Lung (tissue), 12 donors: Measurements from ENCODE around the gene FRRS1. TPM values are rescaled to one million over a fixed set of nuclear protein-coding genes. Genes with fewer than 3 reads are reported as not detected.

Source experiments
- ATAC-seq: fragments of 200-7000 bp; cut with Tn5 transposase; one replicate; pipeline ENCODE4 v1.9.1; 2020; ENCODE audit warnings: moderate number of reproducible peaks; ENCODE audit not compliant: insufficient read depth, low FRiP score
- DNase-seq, 3 donors: peaks; one replicate each; pipeline ENCODE4 v3.0.0-alpha.2; 2013 to 2017
- H3K27ac ChIP-seq, 2 donors: one replicate each; pipeline ENCODE4 v1.5.1; 2013; ENCODE audit warnings: mild to moderate bottlenecking in 2 of 2, moderate library complexity in 2 of 2, control low read depth in 1 of 2, inconsistent platforms in 1 of 2, low read depth in 1 of 2, low read length in 1 of 2
- H3K27me3 ChIP-seq, 3 donors: one replicate each; pipeline ENCODE4 v1.5.1; 2013; ENCODE audit warnings: low read length in 2 of 3; ENCODE audit not compliant: control insufficient read depth in 3 of 3, insufficient read depth in 3 of 3
- H3K36me3 ChIP-seq, 4 donors: one replicate each; pipeline ENCODE4 v1.5.1; 2013; ENCODE audit warnings: low read length in 4 of 4, mild to moderate bottlenecking in 1 of 4, moderate library complexity in 1 of 4; ENCODE audit not compliant: control insufficient read depth in 4 of 4, insufficient read depth in 4 of 4
- H3K4me1 ChIP-seq, 5 donors: one replicate each; pipeline ENCODE4 v1.5.1; 2013; ENCODE audit warnings: low read length in 5 of 5, mild to moderate bottlenecking in 2 of 5, moderate library complexity in 1 of 5; ENCODE audit not compliant: control insufficient read depth in 5 of 5, insufficient read depth in 5 of 5
- H3K4me3 ChIP-seq: one replicate; pipeline ENCODE4 v1.5.1; 2013; ENCODE audit warnings: mild to moderate bottlenecking, control low read depth, moderate library complexity
- H3K9ac ChIP-seq, 2 donors: one replicate each; pipeline ENCODE4 v1.5.1; 2013; ENCODE audit warnings: low read length in 2 of 2, control low read depth in 1 of 2; ENCODE audit not compliant: insufficient read depth in 1 of 2
- H3K9me3 ChIP-seq, 4 donors: one replicate each; pipeline ENCODE4 v1.5.1; 2013; ENCODE audit warnings: low read length in 3 of 4, mild to moderate bottlenecking in 1 of 4, moderate library complexity in 1 of 4; ENCODE audit not compliant: control insufficient read depth in 4 of 4, insufficient read depth in 3 of 4
- CTCF ChIP-seq: IDR thresholded peaks from 2 replicates; pipeline ENCODE4 v1.5.1; 2012; ENCODE audit warnings: mild to moderate bottlenecking; ENCODE audit errors: control extremely low read depth, extremely low read depth
- WGBS, 2 donors: extraction: QIAGEN DNeasy Blood & Tissue Kit; methylation state at CpG; one replicate each; pipeline ENCODE4 v1.1.7; 2013; 5-methylcytosine and 5-hydroxymethylcytosine counted together
- polyA plus RNA-seq, 2 donors: library from polyadenylated mRNA; stranded (reverse); fragments of 200-250 nt; gene quantifications; one replicate each; pipeline ENCODE4 v1.2.1, GENCODE V29; 2013
- total RNA-seq, 2 donors: library from RNA; depleted of rRNA in 1 of 2; stranded (reverse); fragments of >200 nt in 1 of 2; gene quantifications; one replicate each; pipeline ENCODE4 v1.2.1, GENCODE V29; 2014 to 2021
- donor health status: control.
- donor health status: control.
- donor health status: Bipolar disorder and iron deficiency.
- donor health status: healthy.
- donor health status: DM: yes; HTN: yes; CAD: no.

The FRRS1 gene
- total and polyA plus RNA-seq, 4 donors: 0.67 to 12.1 (median 7.4) TPM

DNA sequence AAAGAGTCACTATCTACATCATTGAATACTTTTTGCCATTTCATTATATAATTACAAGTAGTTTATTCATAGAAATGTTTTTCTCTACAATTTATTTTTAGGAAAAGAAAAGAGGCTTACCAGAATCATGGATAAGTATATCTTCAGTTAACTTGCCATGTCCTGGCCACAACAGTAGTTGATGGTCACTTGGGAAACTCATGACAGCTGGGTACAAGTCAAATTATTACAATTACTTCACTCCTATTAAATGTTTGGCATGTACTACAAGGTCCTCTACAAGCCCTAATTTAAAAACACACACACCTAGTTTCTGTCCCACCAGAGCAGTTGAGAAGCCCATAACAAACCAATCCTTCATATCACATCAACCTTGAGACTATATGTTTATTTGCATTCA, 91.1 kb downstream of the FRRS1 start:
- no peak for ATAC-seq

DNA sequence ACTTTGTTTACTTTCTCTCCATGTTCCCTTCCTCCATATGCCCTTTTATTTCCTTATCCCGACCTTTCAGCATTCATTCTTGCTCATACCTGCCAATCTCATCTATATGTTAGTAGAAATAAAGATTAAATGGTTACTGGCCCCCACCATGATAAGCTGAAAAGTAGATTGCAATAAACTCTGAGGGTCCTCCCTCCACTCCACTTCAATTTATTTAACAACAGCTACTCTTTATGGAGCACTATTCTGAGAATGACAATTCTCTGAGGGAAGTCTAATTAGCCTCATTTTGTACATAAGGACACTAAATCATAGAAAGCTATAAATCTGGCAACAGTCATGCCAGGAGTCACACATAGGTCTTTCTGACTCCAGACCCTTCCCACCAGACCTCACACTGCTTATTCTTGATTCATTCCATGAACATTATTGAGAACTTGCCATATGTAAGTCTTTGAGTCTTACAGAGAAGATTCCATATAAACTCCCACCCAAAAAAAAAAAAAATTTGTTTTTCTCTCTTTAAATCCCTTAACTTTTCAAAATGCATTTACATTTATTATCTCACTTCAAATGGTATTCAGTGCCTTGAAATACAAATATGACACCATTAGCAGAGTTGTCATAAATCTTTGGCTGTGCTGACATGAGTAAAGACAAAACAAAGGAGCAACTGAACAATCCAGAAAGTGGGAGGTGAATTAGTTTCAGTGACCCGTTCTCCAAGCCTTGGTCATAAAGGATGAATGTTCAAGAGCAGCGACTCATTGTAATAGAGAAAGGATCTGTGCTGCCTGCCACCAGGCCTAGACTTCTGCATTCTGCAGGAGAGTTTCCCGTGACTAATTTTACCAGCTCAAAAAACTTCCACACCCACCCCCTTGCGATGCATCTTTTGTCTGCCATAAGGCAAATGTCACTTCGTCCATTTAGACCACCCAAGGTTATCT, 92.0 kb downstream of the FRRS1 start:
- H3K9me3 ChIP-seq: no peaks in the 10 kb centered on the region
- H3K27me3 ChIP-seq: no peaks in the 10 kb centered on the region
- no peak overlapping the region for H3K9ac ChIP-seq
- H3K27ac ChIP-seq: peak overlapping the region in 1 of 2 donors; percentile 66
- DNase-seq (no peak), ATAC-seq (no peak)
- TF ChIP-seq CTCF: no peak
- no peak overlapping the region for H3K4me3 ChIP-seq
- peaks cover 0 to 36% (median 0%) of the 10 kb centered on the region in 5 donors for H3K4me1 ChIP-seq
- 72 to 78% methylated on average over 6 of the region's 6 CpGs for WGBS, 2 donors
- H3K36me3 ChIP-seq: peaks cover 0 to 6% (median 0%) of the 10 kb centered on the region in 4 donors

More for the DNA sequence above, 91.1 kb downstream of the FRRS1 start:
- peaks cover 0 to 6% (median 0%) of the 10 kb centered on the region in 4 donors for H3K36me3 ChIP-seq
- H3K27ac ChIP-seq: peak overlapping the region in 1 of 2 donors; percentile 49
- DNase-seq: no peak
- no peak overlapping the region for H3K4me3 ChIP-seq
- H3K9me3 ChIP-seq: no peaks in the 10 kb centered on the region
- H3K4me1 ChIP-seq: peaks cover 0 to 38% (median 0%) of the 10 kb centered on the region in 5 donors
- no peak overlapping the region for H3K9ac ChIP-seq
- TF ChIP-seq CTCF: no peak
- H3K27me3 ChIP-seq: no peaks in the 10 kb centered on the region

GRCh38 chr1:99673315-99673714, 93.1 kb downstream of the FRRS1 start:
- Histone ChIP-seq H3K36me3 (peaks cover 0 to 9% (median under 1%) of the 10 kb centered on the region in 4 donors), H3K4me1 (peaks cover 0 to 33% (median 0%) of the 10 kb centered on the region in 5 donors), H3K27me3 (no peaks in the 10 kb centered on the region), H3K9ac (no peak overlapping the region), H3K27ac (peak overlapping the region in 1 of 2 donors; percentile 66), H3K9me3 (no peaks in the 10 kb centered on the region), H3K4me3 (no peak overlapping the region)
- WGBS, 2 donors: 83 to 87% methylated on average over 4 to 5 of the region's 5 CpGs
- no peak for TF ChIP-seq CTCF
- no peak for DNase-seq
- no peak for ATAC-seq
